OCI-LY3 (cell line): ENCODE results near the gene MEF2A.

ENCODE experiments used
- H2AFZ ChIP-seq: fragments of 200-600, 300-600 bp; shearing (Covaris generic); 2 replicates; pipeline ENCODE4 v1.6.0; 2014; ENCODE audit warnings: antibody characterized with exemption, low read depth, low read length
- H3K27ac ChIP-seq: fragments of 200-600, 300-600 bp; sonication (generic); 2 replicates; pipeline ENCODE4 v1.5.1; 2014; ENCODE audit warnings: mild to moderate bottlenecking, low read length, moderate library complexity, mixed read lengths
- H3K27me3 ChIP-seq: fragments of 200-600, 300-600 bp; sonication (generic); 2 replicates; pipeline ENCODE4 v1.6.1; 2014; ENCODE audit warnings: low read depth, low read length, mixed read lengths
- H3K36me3 ChIP-seq: fragments of 200-600, 300-600 bp; sonication (generic); replicated peaks from 2 replicates; pipeline ENCODE3; 2014; ENCODE audit warnings: low read depth, low read length, mixed read lengths
- H3K4me1 ChIP-seq: fragments of 300-600, 200-600 bp; sonication (generic); 2 replicates; pipeline ENCODE4 v1.6.1; 2014; ENCODE audit warnings: low read length, mixed read lengths
- H3K4me2 ChIP-seq: fragments of 200-600, 300-600 bp; sonication (generic); 2 replicates; pipeline ENCODE4 v1.6.1; 2014; ENCODE audit warnings: low read length, mixed read lengths
- H3K4me3 ChIP-seq: fragments of 300-600, 200-600 bp; sonication (generic); 2 replicates; pipeline ENCODE4 v1.5.1; 2014; ENCODE audit warnings: antibody characterized with exemption, mild to moderate bottlenecking, low read length, moderate library complexity
- H3K79me2 ChIP-seq: fragments of 300-600, 200-600 bp; shearing (Covaris generic); 2 replicates; pipeline ENCODE4 v1.6.1; 2014; ENCODE audit warnings: mild to moderate bottlenecking, low read length, mixed read lengths
- H3K9ac ChIP-seq: fragments of 300-600, 200-600 bp; shearing (Covaris generic); 2 replicates; pipeline ENCODE4 v1.6.0; 2014; ENCODE audit warnings: mild to moderate bottlenecking, low read length, moderate library complexity
- H3K9me3 ChIP-seq: fragments of 200-600, 300-600 bp; shearing (Covaris generic); 2 replicates; pipeline ENCODE4 v1.6.1; 2014; ENCODE audit warnings: low read length, mixed read lengths; ENCODE audit not compliant: insufficient read depth
- H4K20me1 ChIP-seq: fragments of 200-600, 300-600 bp; sonication (generic); 2 replicates; pipeline ENCODE4 v1.6.1; 2016; ENCODE audit warnings: low read length, mixed read lengths; ENCODE audit not compliant: insufficient read depth
- EZH2phosphoT487 ChIP-seq: fragments of 200-600 bp; shearing (Covaris generic); IDR thresholded peaks from 2 replicates; pipeline ENCODE4 v1.6.1; 2018; ENCODE audit warnings: antibody characterized with exemption, mixed run types, low read depth
- TF ChIP-seq, protein P1 (sequence below): fragments of 200-600, 300-600 bp; sonication (generic); IDR thresholded peaks from 2 replicates; pipeline ENCODE4 v1.5.1; 2014; ENCODE audit warnings: antibody characterized with exemption, low read length, low read depth

Gene MEF2A

DNA sequence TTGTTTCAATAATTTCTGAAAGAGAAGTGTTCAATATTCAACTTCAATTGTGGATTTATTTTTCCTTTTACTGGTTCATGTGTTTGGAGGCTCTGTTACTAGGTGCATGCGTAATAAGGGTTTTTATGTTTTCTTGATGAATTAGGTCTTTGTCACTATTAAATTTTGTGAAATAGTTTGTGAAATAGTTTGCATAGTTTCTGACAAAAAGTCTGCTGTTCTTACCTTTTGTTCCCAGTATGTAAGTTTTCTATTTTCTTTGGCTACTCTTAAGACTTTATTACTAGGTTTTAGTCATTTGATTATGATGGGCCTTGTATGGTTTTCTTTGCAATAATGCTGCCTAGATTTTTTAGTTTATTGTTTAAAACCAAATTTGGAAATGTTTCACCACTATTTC, 38.0 kb downstream of the MEF2A start:
- H3K27me3 ChIP-seq: no peaks in the 10 kb centered on the region
- no peak for TF ChIP-seq EZH2phosphoT487
- TF ChIP-seq, protein P1, sequence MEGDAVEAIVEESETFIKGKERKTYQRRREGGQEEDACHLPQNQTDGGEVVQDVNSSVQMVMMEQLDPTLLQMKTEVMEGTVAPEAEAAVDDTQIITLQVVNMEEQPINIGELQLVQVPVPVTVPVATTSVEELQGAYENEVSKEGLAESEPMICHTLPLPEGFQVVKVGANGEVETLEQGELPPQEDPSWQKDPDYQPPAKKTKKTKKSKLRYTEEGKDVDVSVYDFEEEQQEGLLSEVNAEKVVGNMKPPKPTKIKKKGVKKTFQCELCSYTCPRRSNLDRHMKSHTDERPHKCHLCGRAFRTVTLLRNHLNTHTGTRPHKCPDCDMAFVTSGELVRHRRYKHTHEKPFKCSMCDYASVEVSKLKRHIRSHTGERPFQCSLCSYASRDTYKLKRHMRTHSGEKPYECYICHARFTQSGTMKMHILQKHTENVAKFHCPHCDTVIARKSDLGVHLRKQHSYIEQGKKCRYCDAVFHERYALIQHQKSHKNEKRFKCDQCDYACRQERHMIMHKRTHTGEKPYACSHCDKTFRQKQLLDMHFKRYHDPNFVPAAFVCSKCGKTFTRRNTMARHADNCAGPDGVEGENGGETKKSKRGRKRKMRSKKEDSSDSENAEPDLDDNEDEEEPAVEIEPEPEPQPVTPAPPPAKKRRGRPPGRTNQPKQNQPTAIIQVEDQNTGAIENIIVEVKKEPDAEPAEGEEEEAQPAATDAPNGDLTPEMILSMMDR: no peak
- no peak overlapping the region for H3K27ac ChIP-seq
- H3K4me2 ChIP-seq: no peak overlapping the region
- H3K36me3 ChIP-seq: peaks cover 10% of the 10 kb centered on the region
- H3K4me3 ChIP-seq: no peak overlapping the region
- peaks cover 48% of the 10 kb centered on the region for H4K20me1 ChIP-seq
- peaks cover 76% of the 10 kb centered on the region for H3K79me2 ChIP-seq
- H2AFZ ChIP-seq: no peak overlapping the region
- no peaks in the 10 kb centered on the region for H3K9me3 ChIP-seq
- no peaks in the 10 kb centered on the region for H3K4me1 ChIP-seq
- no peak overlapping the region for H3K9ac ChIP-seq

DNA sequence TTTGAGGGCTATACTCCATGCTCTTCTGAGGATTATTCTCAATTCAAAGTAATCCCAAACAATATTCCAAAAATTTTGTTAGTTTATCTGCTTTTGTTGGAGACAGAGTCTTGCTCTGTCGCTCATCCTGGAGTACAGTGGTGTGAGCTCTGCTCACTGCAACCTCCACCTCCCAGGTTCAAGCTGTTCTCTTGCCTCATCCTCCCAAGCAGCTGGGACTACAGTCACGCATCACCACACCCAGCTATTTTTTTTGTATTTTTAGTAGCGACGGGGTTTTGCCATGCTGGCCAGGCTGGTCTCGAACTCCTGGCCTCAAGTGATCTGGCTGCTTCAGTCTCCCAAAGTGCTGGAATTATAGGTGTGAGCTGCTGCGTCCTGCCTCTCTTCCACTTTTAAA, 39.1 kb downstream of the MEF2A start:
- peaks cover 74% of the 10 kb centered on the region for H3K79me2 ChIP-seq
- TF ChIP-seq, protein P1: no peak
- TF ChIP-seq EZH2phosphoT487: no peak
- no peak overlapping the region for H3K4me2 ChIP-seq

DNA sequence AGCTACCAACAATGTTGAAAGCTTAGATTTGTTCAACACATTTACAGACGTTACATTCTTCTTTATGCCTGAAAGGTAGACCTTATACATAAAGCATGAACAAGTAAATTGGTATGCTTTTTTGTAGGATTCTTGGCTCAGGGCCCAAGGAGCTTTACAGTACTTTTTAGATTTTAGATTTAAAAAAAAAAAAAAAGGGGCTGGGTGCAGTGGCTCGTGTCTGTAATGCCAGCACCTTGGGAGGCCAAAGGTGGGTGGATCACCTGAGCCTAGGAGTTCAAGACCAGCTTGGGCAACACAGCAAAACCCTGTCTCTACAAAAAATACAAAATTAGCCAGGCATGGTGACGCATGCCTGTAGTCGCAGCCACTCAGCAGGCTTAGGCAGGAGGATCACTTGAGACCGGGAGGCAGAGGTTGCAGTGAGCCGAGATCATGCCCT, 39.7 kb downstream of the MEF2A start:
- Histone ChIP-seq H3K27me3 (no peaks in the 10 kb centered on the region), H3K79me2 (peaks cover 68% of the 10 kb centered on the region), H3K4me3 (no peak overlapping the region), H3K9me3 (no peaks in the 10 kb centered on the region), H4K20me1 (peaks cover 49% of the 10 kb centered on the region), H3K9ac (no peak overlapping the region), H3K4me2 (no peak overlapping the region), H3K36me3 (peaks cover 3% of the 10 kb centered on the region), H3K27ac (no peak overlapping the region), H2AFZ (no peak overlapping the region), H3K4me1 (no peaks in the 10 kb centered on the region)
- TF ChIP-seq, protein P1: no peak
- TF ChIP-seq EZH2phosphoT487: no peak

More for the DNA sequence above, 39.1 kb downstream of the MEF2A start:
- Histone ChIP-seq H3K9me3 (no peaks in the 10 kb centered on the region), H3K4me1 (no peaks in the 10 kb centered on the region), H3K9ac (no peak overlapping the region), H3K36me3 (peaks cover 9% of the 10 kb centered on the region), H3K27me3 (no peaks in the 10 kb centered on the region), H3K27ac (no peak overlapping the region), H4K20me1 (peaks cover 52% of the 10 kb centered on the region), H2AFZ (no peak overlapping the region), H3K4me3 (no peak overlapping the region)

DNA sequence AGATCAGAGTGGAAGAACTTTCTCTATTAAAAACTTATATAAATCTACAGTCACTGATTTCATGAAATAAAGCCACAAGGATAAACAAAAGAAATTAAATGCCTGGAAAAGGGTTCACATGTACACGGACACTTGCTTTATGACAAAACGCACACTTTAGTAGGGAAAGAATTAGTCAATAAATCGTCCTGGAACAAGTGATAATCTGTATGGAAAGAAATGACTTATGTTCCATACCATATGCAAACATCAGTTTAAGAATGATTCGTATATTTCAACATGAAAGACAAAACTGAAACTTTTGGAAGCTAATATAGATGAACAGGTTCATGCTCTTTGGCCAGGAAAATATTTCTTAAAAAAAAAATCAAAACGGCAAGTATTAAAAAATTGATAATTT, 40.2 kb downstream of the MEF2A start:
- H3K27me3 ChIP-seq: no peaks in the 10 kb centered on the region
- H3K4me1 ChIP-seq: no peaks in the 10 kb centered on the region
- no peak for TF ChIP-seq EZH2phosphoT487
- TF ChIP-seq, protein P1: no peak
- H3K4me2 ChIP-seq: no peak overlapping the region
- H3K27ac ChIP-seq: no peak overlapping the region
- peaks cover 45% of the 10 kb centered on the region for H4K20me1 ChIP-seq
- no peak overlapping the region for H3K4me3 ChIP-seq
- no peak overlapping the region for H3K9ac ChIP-seq
- no peak overlapping the region for H2AFZ ChIP-seq
- H3K79me2 ChIP-seq: peaks cover 64% of the 10 kb centered on the region
- no peaks in the 10 kb centered on the region for H3K36me3 ChIP-seq
- H3K9me3 ChIP-seq: no peaks in the 10 kb centered on the region
